ENCODE results near the gene FOSL2.

The FOSL2 gene

DNA sequence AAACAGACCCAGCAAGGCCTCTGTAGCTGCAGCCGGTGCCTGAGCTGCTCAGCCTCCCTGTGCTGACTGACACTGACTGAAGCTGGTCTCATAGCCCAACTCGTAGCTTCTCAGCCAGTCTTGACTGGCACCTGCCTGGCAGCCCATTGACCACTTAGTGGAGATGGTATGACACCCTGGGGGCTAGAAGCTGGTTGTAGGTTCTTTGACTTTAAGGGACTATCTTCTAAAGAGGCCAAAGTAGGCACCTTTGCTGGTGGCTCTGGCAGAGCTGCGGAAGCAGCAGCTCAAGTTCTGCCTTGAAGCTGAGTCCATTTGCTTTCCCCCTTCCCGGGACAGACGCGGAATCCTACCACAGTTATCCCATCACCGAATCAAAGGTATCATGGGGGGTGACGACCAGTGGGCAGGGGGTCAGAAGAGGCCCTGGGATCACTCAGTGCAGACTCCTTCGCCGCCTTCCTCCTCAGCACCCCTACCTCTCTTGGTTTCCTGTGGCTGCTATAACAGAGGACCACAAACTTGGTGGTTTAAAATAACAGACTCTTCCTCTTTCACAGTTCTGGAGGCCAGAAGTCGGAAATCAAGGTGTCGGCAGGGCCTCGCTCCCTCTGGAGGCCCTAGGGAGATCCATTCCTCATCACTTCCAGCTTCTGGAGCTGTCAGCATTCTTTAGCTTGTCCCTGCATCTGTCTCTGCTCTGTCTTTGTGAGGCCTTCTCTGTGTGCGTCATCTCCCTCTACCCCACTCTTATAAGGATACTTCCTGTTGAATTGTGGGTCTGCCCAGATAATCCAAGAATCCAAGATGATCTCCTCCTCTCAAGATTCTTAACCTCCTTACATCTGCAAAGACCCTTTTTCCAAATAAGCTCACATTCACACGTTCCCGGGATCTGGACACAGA lies 13.7 kb upstream of the FOSL2 start:
- TF ChIP-seq YY1 (IDR thresholded peaks at IDR 0.05; ENCODE audit: low read depth): no peak
- no peak for TF ChIP-seq TEAD4 (IDR thresholded peaks at IDR 0.05)
- no peak for TF ChIP-seq ZBTB7A (IDR thresholded peaks at IDR 0.05; ENCODE audit: low read depth)
- TF ChIP-seq EP300 (IDR thresholded peaks at IDR 0.05; ENCODE audit: borderline replicate concordance): no peak

GRCh38 chr2:28380219-28380618 lies 12.4 kb upstream of the FOSL2 start:
- no peak for TF ChIP-seq TEAD4 (IDR thresholded peaks at IDR 0.05)
- no peak for TF ChIP-seq EGR1 (IDR thresholded peaks at IDR 0.05)
- TF ChIP-seq NFIC (IDR thresholded peaks at IDR 0.05): no peak
- TF ChIP-seq USF1 (IDR thresholded peaks at IDR 0.05): no peak
- TF ChIP-seq, protein P1, sequence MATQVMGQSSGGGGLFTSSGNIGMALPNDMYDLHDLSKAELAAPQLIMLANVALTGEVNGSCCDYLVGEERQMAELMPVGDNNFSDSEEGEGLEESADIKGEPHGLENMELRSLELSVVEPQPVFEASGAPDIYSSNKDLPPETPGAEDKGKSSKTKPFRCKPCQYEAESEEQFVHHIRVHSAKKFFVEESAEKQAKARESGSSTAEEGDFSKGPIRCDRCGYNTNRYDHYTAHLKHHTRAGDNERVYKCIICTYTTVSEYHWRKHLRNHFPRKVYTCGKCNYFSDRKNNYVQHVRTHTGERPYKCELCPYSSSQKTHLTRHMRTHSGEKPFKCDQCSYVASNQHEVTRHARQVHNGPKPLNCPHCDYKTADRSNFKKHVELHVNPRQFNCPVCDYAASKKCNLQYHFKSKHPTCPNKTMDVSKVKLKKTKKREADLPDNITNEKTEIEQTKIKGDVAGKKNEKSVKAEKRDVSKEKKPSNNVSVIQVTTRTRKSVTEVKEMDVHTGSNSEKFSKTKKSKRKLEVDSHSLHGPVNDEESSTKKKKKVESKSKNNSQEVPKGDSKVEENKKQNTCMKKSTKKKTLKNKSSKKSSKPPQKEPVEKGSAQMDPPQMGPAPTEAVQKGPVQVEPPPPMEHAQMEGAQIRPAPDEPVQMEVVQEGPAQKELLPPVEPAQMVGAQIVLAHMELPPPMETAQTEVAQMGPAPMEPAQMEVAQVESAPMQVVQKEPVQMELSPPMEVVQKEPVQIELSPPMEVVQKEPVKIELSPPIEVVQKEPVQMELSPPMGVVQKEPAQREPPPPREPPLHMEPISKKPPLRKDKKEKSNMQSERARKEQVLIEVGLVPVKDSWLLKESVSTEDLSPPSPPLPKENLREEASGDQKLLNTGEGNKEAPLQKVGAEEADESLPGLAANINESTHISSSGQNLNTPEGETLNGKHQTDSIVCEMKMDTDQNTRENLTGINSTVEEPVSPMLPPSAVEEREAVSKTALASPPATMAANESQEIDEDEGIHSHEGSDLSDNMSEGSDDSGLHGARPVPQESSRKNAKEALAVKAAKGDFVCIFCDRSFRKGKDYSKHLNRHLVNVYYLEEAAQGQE (IDR thresholded peaks at IDR 0.05; ENCODE audit: low read depth): no peak
- TF ChIP-seq RAD21 (IDR thresholded peaks at IDR 0.05; ENCODE audit: low read depth): no peak
- TF ChIP-seq CEBPB (IDR thresholded peaks at IDR 0.05): no peak
- TF ChIP-seq MAX (IDR thresholded peaks at IDR 0.05): no peak

DNA sequence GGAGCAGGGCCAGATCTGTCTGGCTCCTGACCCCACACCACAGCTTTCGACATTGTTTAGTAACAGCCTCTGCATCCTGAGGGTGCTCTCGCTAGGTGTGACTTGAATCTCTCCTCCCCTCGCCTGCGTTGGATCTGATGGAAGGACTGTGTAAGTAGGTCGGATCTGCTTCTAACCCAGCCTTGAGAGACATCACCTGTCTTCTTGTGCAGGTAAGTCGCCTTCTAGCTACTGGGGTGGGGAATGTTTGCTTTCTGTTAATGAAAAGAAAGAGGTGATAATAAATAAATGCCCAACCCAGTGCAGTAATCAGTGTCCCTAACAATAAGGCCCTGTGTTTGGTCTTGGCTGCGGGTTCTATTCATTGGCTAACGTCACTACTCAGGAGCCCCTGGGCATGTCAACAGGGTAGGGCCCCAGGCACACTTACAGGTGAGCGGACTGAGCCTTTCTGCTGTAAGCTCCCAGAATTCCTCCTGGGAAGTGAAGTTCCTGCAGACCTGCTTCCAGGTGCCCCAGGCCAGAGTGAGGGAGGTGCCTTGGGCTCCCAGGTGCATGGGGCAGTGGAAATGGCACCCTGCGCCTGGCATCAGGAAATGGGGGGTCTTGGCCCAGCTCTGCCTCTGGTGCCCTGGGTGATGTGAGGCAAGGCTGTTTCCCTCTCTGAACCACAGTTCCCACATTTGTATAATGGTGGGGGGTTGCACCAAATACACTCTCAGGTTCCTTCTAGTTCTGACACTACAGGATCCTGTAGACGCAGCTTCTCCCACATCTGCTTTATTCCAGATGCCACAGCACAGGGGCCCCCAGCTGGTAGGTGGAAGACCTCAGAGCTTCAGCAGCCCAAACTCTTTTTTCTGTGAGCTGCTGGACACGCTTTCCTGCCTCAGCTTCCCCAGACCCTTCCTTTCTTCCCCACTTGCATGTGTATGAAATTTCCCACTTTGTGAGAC lies 11.2 kb upstream of the FOSL2 start:
- TF ChIP-seq USF1 (IDR thresholded peaks at IDR 0.05): no peak
- TF ChIP-seq EGR1 (IDR thresholded peaks at IDR 0.05): no peak
- no peak for TF ChIP-seq YY1 (IDR thresholded peaks at IDR 0.05; ENCODE audit: low read depth)
- TF ChIP-seq RAD21 (IDR thresholded peaks at IDR 0.05; ENCODE audit: low read depth): no peak
- TF ChIP-seq CREB1 (IDR thresholded peaks at IDR 0.05; ENCODE audit: low read depth): no peak
- no peak for TF ChIP-seq ZBTB7A (IDR thresholded peaks at IDR 0.05; ENCODE audit: low read depth)
- no peak for TF ChIP-seq FOXM1 (IDR thresholded peaks at IDR 0.05; ENCODE audit: borderline replicate concordance, low read depth)
- TF ChIP-seq TAF1 (IDR thresholded peaks at IDR 0.05; ENCODE audit: low read depth): no peak
- TF ChIP-seq, protein P1 (IDR thresholded peaks at IDR 0.05; ENCODE audit: low read depth): no peak
- no peak for TF ChIP-seq MAX (IDR thresholded peaks at IDR 0.05)
- no peak for TF ChIP-seq CEBPB (IDR thresholded peaks at IDR 0.05)
- TF ChIP-seq NFIC (IDR thresholded peaks at IDR 0.05): no peak
- TF ChIP-seq TEAD4 (IDR thresholded peaks at IDR 0.05): no peak
- no peak for TF ChIP-seq EP300 (IDR thresholded peaks at IDR 0.05; ENCODE audit: borderline replicate concordance)

DNA sequence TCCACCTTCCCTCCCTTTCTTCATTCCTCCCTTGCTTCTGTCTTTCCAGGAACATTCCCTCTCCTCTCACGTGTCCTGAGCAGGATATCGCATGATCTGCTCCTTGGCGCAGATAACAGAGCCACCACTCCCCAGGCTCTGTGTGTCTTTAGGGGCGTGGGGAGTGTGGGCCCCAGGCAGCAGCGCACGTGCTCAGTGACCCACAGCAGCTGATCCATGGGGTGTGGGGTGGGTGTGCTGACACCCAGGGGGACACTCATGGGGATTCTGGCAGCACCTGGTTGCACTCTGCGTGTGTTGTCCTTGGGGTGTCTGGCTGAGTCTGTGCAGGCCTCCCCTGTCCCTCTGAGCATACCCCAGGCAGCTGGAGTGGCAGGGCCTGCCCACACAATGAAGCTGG lies 9.9 kb upstream of the FOSL2 start:
- TF ChIP-seq RAD21 (IDR thresholded peaks at IDR 0.05; ENCODE audit: low read depth) (no peak), EGR1 (IDR thresholded peaks at IDR 0.05) (no peak), FOXM1 (IDR thresholded peaks at IDR 0.05; ENCODE audit: borderline replicate concordance, low read depth) (no peak), TAF1 (IDR thresholded peaks at IDR 0.05; ENCODE audit: low read depth) (no peak), USF1 (IDR thresholded peaks at IDR 0.05) (no peak), NFIC (IDR thresholded peaks at IDR 0.05) (no peak), CREB1 (IDR thresholded peaks at IDR 0.05; ENCODE audit: low read depth) (no peak), TCF12 (IDR thresholded peaks at IDR 0.05; ENCODE audit: low read depth) (no peak), EP300 (IDR thresholded peaks at IDR 0.05; ENCODE audit: borderline replicate concordance) (no peak), CEBPB (IDR thresholded peaks at IDR 0.05) (no peak), ZBTB7A (IDR thresholded peaks at IDR 0.05; ENCODE audit: low read depth) (no peak), YY1 (IDR thresholded peaks at IDR 0.05; ENCODE audit: low read depth) (no peak), TEAD4 (IDR thresholded peaks at IDR 0.05) (no peak), MAX (IDR thresholded peaks at IDR 0.05) (no peak)
- TF ChIP-seq, protein P1 (IDR thresholded peaks at IDR 0.05; ENCODE audit: low read depth): no peak
